Keratinocyte (primary cell): ENCODE data around the gene DARS2. TPM values are rescaled to one million over a fixed set of nuclear protein-coding genes. Genes with fewer than 3 reads are reported as not detected.

Experiments used
- DNase-seq: peaks from one replicate; pipeline ENCODE4 v3.0.0-alpha.2; 2011; ENCODE audit warnings: low read depth, missing footprints, low spot score
- FAIRE-seq: peaks from 2 replicates; lab custom pipeline; 2011; peaks lifted over from hg19 to GRCh38; lab: Jason Lieb, UNC
- H2AFZ ChIP-seq: 2 replicates; pipeline ENCODE4 v1.6.0; 2012; ENCODE audit warnings: low read length, control low read depth, inconsistent platforms; ENCODE audit not compliant: control insufficient read depth
- H3K27ac ChIP-seq: 2 replicates; pipeline ENCODE4 v1.5.1; 2011; ENCODE audit warnings: low read length; ENCODE audit not compliant: control insufficient read depth, insufficient read depth
- H3K27me3 ChIP-seq: 3 replicates; pipeline ENCODE4 v1.6.0; 2011; ENCODE audit warnings: low read length; ENCODE audit not compliant: control insufficient read depth, insufficient read depth; ENCODE audit errors: extremely low read depth
- H3K36me3 ChIP-seq, 2 experiments: 2 replicates in 1 of 2; 3 replicates in 1 of 2; pipeline ENCODE4 v1.5.1; 2011; ENCODE audit warnings: low read length in 2 of 2, mild to moderate bottlenecking in 1 of 2; ENCODE audit not compliant: control insufficient read depth in 2 of 2, insufficient read depth in 2 of 2; ENCODE audit errors: extremely low read depth in 1 of 2
- H3K4me1 ChIP-seq: 3 replicates; pipeline ENCODE4 v1.5.1; 2011; ENCODE audit warnings: low read length; ENCODE audit not compliant: control insufficient read depth, insufficient read depth; ENCODE audit errors: extremely low read depth
- H3K4me2 ChIP-seq: 3 replicates; pipeline ENCODE4 v1.6.0; 2011; ENCODE audit warnings: low read depth, low read length; ENCODE audit not compliant: control insufficient read depth, insufficient read depth; ENCODE audit errors: extremely low read depth
- H3K4me3 ChIP-seq, 3 experiments: fragments of 200-600 bp in 1 of 3; sonication (generic) in 1 of 3; 2 replicates in 2 of 3; 3 replicates in 1 of 3; pipeline ENCODE4 v1.5.1; 2011 to 2016; ENCODE audit warnings: low read length in 3 of 3, mild to moderate bottlenecking in 3 of 3, control low read depth in 2 of 3, inconsistent platforms in 1 of 3, low read depth in 1 of 3, mixed read lengths in 1 of 3, mixed run types in 1 of 3, moderate library complexity in 1 of 3; ENCODE audit not compliant: control insufficient read depth in 2 of 3, insufficient read depth in 2 of 3; ENCODE audit errors: extremely low read depth in 1 of 3
- H3K79me2 ChIP-seq: 2 replicates; pipeline ENCODE4 v1.6.0; 2012; ENCODE audit warnings: low read length; ENCODE audit not compliant: control insufficient read depth, insufficient read depth
- H3K9ac ChIP-seq: 3 replicates; pipeline ENCODE4 v1.6.0; 2011; ENCODE audit warnings: low read length; ENCODE audit not compliant: control insufficient read depth, insufficient read depth; ENCODE audit errors: extremely low read depth
- H3K9me1 ChIP-seq: 3 replicates; pipeline ENCODE4 v1.6.0; 2011; ENCODE audit warnings: low read length; ENCODE audit not compliant: control insufficient read depth, insufficient read depth; ENCODE audit errors: extremely low read depth
- H3K9me3 ChIP-seq: 2 replicates; pipeline ENCODE4 v1.5.1; 2012; ENCODE audit warnings: low read depth, low read length; ENCODE audit not compliant: control insufficient read depth
- H4K20me1 ChIP-seq: 3 replicates; pipeline ENCODE4 v1.6.0; 2011; ENCODE audit warnings: low read length; ENCODE audit not compliant: control insufficient read depth, insufficient read depth; ENCODE audit errors: extremely low read depth
- CTCF ChIP-seq, 3 experiments: IDR thresholded peaks in 1 of 3; conservative IDR thresholded peaks in 1 of 3; optimal IDR thresholded peaks in 1 of 3; 2 replicates in 2 of 3; 3 replicates in 1 of 3; pipeline versions ENCODE3 to v1.5.1; 2011; ENCODE audit warnings: low read length in 3 of 3, mild to moderate bottlenecking in 3 of 3, moderate library complexity in 2 of 3, control low read depth in 1 of 3, inconsistent platforms in 1 of 3; ENCODE audit not compliant: insufficient read depth in 2 of 3; ENCODE audit errors: extremely low read depth in 1 of 3
- EZH2 ChIP-seq: IDR thresholded peaks from one replicate; pipeline ENCODE4 v1.6.1; 2012; ENCODE audit warnings: inconsistent platforms, mild to moderate bottlenecking, low read length, moderate library complexity
- dilution Hi-C: fragments of 300-500 bp; cut with MboI; formaldehyde crosslinking; loops from one replicate; pipeline ENCODE4 v1.7.0; 2020; ENCODE audit warnings: low sequenced_read_pairs; ENCODE audit not compliant: extremely low pct_ligation_motif_present
- polyA plus RNA-seq, 5 experiments: library from polyadenylated mRNA; depleted of rRNA in 3 of 5; stranded (reverse) in 3 of 5; stranded (forward) in 1 of 5; unstranded in 1 of 5; fragments of >200 nt; gene quantifications; 1 replicate in 1 of 5; 2 replicates in 3 of 5; 3 replicates in 1 of 5; pipeline versions ENCODE4 v1.2.1 to v1.2.3, GENCODE V29; 2011 to 2012; ENCODE audit warnings: missing spikeins in 2 of 5, low read depth in 1 of 5, low replicate concordance in 1 of 5
- small RNA-seq, 3 experiments: library from RNA; depleted of rRNA; stranded (forward); fragments of <200 nt; gene quantifications; one replicate each; pipeline ENCODE3, GENCODE V24; 2012; ENCODE audit warnings: low read depth in 3 of 3, low replicate concordance in 1 of 3; ENCODE audit not compliant: insufficient read length in 3 of 3

The DARS2 gene
- polyA plus RNA-seq, 1 donor (not counting 4 experiments of a cell fraction or from before 2014, with no cell fraction given): 36.4 TPM

- DNase-seq (no peak), FAIRE-seq (no peak)
- Histone ChIP-seq H3K27ac (no peak overlapping the region), H3K27me3 (no peaks in the 10 kb centered on the region), H2AFZ (no peak overlapping the region), H4K20me1 (no peaks in the 10 kb centered on the region), H3K79me2 (no peaks in the 10 kb centered on the region), H3K36me3 (no peaks in the 10 kb centered on the region), H3K9ac (no peak overlapping the region), H3K4me2 (no peak overlapping the region), H3K9me1 (no peaks in the 10 kb centered on the region), H3K4me3 (no peak overlapping the region), H3K4me1 (no peaks in the 10 kb centered on the region), H3K9me3 (no peaks in the 10 kb centered on the region)
- dilution Hi-C loops: no loop called here
- TF ChIP-seq EZH2 (no peak), CTCF (optimal IDR thresholded peaks at IDR 0.05 in 1 of 3, IDR thresholded peaks at IDR 0.05 in 1 of 3, conservative IDR thresholded peaks at IDR 0.05 in 1 of 3; ENCODE audit: extremely low read depth in 1 of 3, insufficient read depth in 2 of 3, low read length in 3 of 3) (no peak)
These were observed 79.5 kb downstream of the DARS2 start for GRCh38 chr1:173903827-173904531.

Small RNAs within 50 kb of the gene (small RNA-seq; reads per million reads assigned to genes)
- 0 reads per million in 3 experiments for gene RF00019

Other genes starting within 250 kb of the DARS2 start
- not detected in 3 replicates for gene SLC9C2, start 221.6 kb upstream of the DARS2 start, polyA plus RNA-seq
- not detected in 3 replicates for gene TEX50, start 189.3 kb upstream of the DARS2 start, polyA plus RNA-seq
- 0.11 to 0.18 TPM (median 0.15 TPM) in 3 replicates for gene ANKRD45, start 154.8 kb upstream of the DARS2 start, polyA plus RNA-seq
- 12.9 to 17.4 TPM (median 16.6 TPM) in 3 replicates for gene KLHL20, start 109.7 kb upstream of the DARS2 start, polyA plus RNA-seq
- gene CENPL, start 210 bp downstream of the DARS2 start, polyA plus RNA-seq: 4.9 to 9.4 TPM (median 7.6 TPM) in 3 replicates
- 738 to 1,196 TPM (median 976 TPM) in 3 replicates for gene GAS5, start 43.3 kb downstream of the DARS2 start, polyA plus RNA-seq
- 1.4 to 1.8 TPM (median 1.7 TPM) in 3 replicates for gene ZBTB37, start 43.7 kb downstream of the DARS2 start, polyA plus RNA-seq
- 0.14 to 0.26 TPM (median 0.18 TPM) in 3 replicates for gene SERPINC1, start 92.7 kb downstream of the DARS2 start, polyA plus RNA-seq
- gene RC3H1, start 197.7 kb downstream of the DARS2 start, polyA plus RNA-seq: 10.0 to 12.4 TPM (median 10.4 TPM) in 3 replicates